CD14-positive monocyte (primary cell): Measurements from ENCODE around the gene RBP5. TPM values are rescaled to one million over a fixed set of nuclear protein-coding genes. Genes with fewer than 3 reads are reported as not detected.

Experiments
- DNase-seq, 3 donors: peaks; one replicate each; pipeline ENCODE4 v3.0.0-alpha.2; 2011 to 2022
- H2AFZ ChIP-seq: 2 replicates; pipeline ENCODE4 v1.6.0; 2012; ENCODE audit warnings: mild to moderate bottlenecking, low read depth, low read length, inconsistent platforms; ENCODE audit not compliant: insufficient read depth, poor library complexity, severe bottlenecking
- H3K27ac ChIP-seq, 2 donors: 1 replicate in 1 of 2; 2 replicates in 1 of 2; pipeline ENCODE4 v1.5.1; 2012 to 2013; ENCODE audit warnings: low read length in 2 of 2, control low read depth in 1 of 2, inconsistent platforms in 1 of 2, low read depth in 1 of 2, mild to moderate bottlenecking in 1 of 2
- H3K27me3 ChIP-seq, 2 donors: one replicate each; pipeline versions ENCODE4 v1.6.0 to v1.6.1; 2011 to 2013; ENCODE audit warnings: low read length in 2 of 2; ENCODE audit not compliant: control insufficient read depth in 2 of 2, insufficient read depth in 2 of 2
- H3K36me3 ChIP-seq, 2 donors: replicated peaks in 1 of 2; 1 replicate in 1 of 2; 2 replicates in 1 of 2; pipeline versions ENCODE4 v1.5.1 to v1.6.1; 2012 to 2013; ENCODE audit warnings: low read length in 2 of 2, control low read depth in 1 of 2, inconsistent platforms in 1 of 2, mild to moderate bottlenecking in 1 of 2; ENCODE audit not compliant: insufficient read depth in 2 of 2, control insufficient read depth in 1 of 2
- H3K4me1 ChIP-seq, 2 donors: 1 replicate in 1 of 2; 2 replicates in 1 of 2; pipeline versions ENCODE4 v1.5.1 to v1.6.1; 2012 to 2013; ENCODE audit warnings: low read length in 2 of 2, control low read depth in 1 of 2, inconsistent platforms in 1 of 2, mild to moderate bottlenecking in 1 of 2, moderate library complexity in 1 of 2; ENCODE audit not compliant: insufficient read depth in 2 of 2, control insufficient read depth in 1 of 2
- H3K4me2 ChIP-seq: replicated peaks from 2 replicates; pipeline ENCODE3; 2012; ENCODE audit warnings: low read length, moderate library complexity, mild to moderate bottlenecking; ENCODE audit not compliant: poor library complexity, severe bottlenecking; ENCODE audit errors: extremely low read depth
- H3K4me3 ChIP-seq, 3 experiments: fragments of 200-600 bp in 1 of 3; sonication (generic) in 1 of 3; replicated peaks in 1 of 3; 1 replicate in 2 of 3; 2 replicates in 1 of 3; pipeline ENCODE4 v1.5.1; 2011 to 2013; ENCODE audit warnings: low read length in 3 of 3, mild to moderate bottlenecking in 3 of 3, control low read depth in 2 of 3, low read depth in 2 of 3, inconsistent platforms in 1 of 3, moderate library complexity in 1 of 3
- H3K79me2 ChIP-seq: 2 replicates; pipeline ENCODE4 v1.6.0; 2012; ENCODE audit warnings: mild to moderate bottlenecking, control low read depth, inconsistent platforms, low read length, moderate library complexity; ENCODE audit not compliant: insufficient read depth
- H3K9ac ChIP-seq: 2 replicates; pipeline ENCODE4 v1.6.0; 2017; ENCODE audit warnings: low read length, mild to moderate bottlenecking; ENCODE audit not compliant: insufficient read depth, poor library complexity, severe bottlenecking
- H3K9me3 ChIP-seq, 2 donors: replicated peaks in 1 of 2; 1 replicate in 1 of 2; 2 replicates in 1 of 2; pipeline versions ENCODE4 v1.5.1 to v1.6.1; 2012 to 2013; ENCODE audit warnings: low read length in 2 of 2, control low read depth in 1 of 2; ENCODE audit not compliant: control insufficient read depth in 1 of 2, insufficient read depth in 1 of 2
- H4K20me1 ChIP-seq: 2 replicates; pipeline ENCODE4 v1.6.0; 2012; ENCODE audit warnings: mild to moderate bottlenecking, low read length, control low read depth, moderate library complexity; ENCODE audit not compliant: insufficient read depth
- H3K27ac Mint-ChIP-seq, 7 donors: one replicate each; pipeline ENCODE4 v1.8.0; 2020; ENCODE audit warnings: mild to moderate bottlenecking in 7 of 7, mixed read lengths in 7 of 7, moderate library complexity in 6 of 7, inconsistent platforms in 2 of 7
- H3K27me3 Mint-ChIP-seq, 3 donors: one replicate each; pipeline ENCODE4 v1.8.0; 2021 to 2022; ENCODE audit warnings: low read depth in 3 of 3, mild to moderate bottlenecking in 3 of 3, mixed read lengths in 3 of 3, moderate library complexity in 3 of 3, inconsistent platforms in 1 of 3
- H3K36me3 Mint-ChIP-seq, 2 donors: one replicate each; pipeline ENCODE4 v1.8.0; 2020; ENCODE audit warnings: mixed read lengths in 2 of 2, inconsistent platforms in 1 of 2, mild to moderate bottlenecking in 1 of 2
- H3K4me1 Mint-ChIP-seq: one replicate; pipeline ENCODE4 v1.8.0; 2020; ENCODE audit warnings: mild to moderate bottlenecking, mixed read lengths
- H3K4me3 Mint-ChIP-seq, 2 donors: one replicate each; pipeline ENCODE4 v1.8.0; 2020; ENCODE audit warnings: mild to moderate bottlenecking in 2 of 2, mixed read lengths in 2 of 2, moderate library complexity in 1 of 2
- H3K9me3 Mint-ChIP-seq, 7 donors: one replicate each; pipeline ENCODE4 v1.8.0; 2020 to 2022; ENCODE audit warnings: mixed read lengths in 7 of 7, mild to moderate bottlenecking in 6 of 7, moderate library complexity in 6 of 7, inconsistent platforms in 2 of 7
- WGBS: methylation state at CpG from one replicate; pipeline ENCODE4 v1.1.5; 2013; ENCODE audit warnings: missing lambda C conversion rate; ENCODE audit not compliant: insufficient coverage; 5-methylcytosine and 5-hydroxymethylcytosine counted together
- intact Hi-C, 2 donors: fragments of 100-400 bp; cut with micrococcal nuclease; formaldehyde crosslinking; loops; one replicate each; pipeline versions ENCODE4 v1.15.0 to v1.15.1; 2023
- polyA plus RNA-seq, 3 donors: library from polyadenylated mRNA; depleted of rRNA in 1 of 3; unstranded in 2 of 3; stranded (reverse) in 1 of 3; fragments of 300-500 nt in 2 of 3; fragments of >200 nt in 1 of 3; fragmentation: Illumina TruSeq in 2 of 3; gene quantifications; 1 replicate in 2 of 3; 2 replicates in 1 of 3; pipeline ENCODE4 v1.2.3, GENCODE V29; 2012 to 2021
- TF ChIP-seq, protein P1 (sequence below): fragments of 200-600 bp; IDR thresholded peaks from one replicate; pipeline ENCODE4 v1.8.0; 2022; ENCODE audit warnings: antibody characterized with exemption, mild to moderate bottlenecking

The RBP5 gene
- polyA plus RNA-seq, 3 donors: not detected

DNA sequence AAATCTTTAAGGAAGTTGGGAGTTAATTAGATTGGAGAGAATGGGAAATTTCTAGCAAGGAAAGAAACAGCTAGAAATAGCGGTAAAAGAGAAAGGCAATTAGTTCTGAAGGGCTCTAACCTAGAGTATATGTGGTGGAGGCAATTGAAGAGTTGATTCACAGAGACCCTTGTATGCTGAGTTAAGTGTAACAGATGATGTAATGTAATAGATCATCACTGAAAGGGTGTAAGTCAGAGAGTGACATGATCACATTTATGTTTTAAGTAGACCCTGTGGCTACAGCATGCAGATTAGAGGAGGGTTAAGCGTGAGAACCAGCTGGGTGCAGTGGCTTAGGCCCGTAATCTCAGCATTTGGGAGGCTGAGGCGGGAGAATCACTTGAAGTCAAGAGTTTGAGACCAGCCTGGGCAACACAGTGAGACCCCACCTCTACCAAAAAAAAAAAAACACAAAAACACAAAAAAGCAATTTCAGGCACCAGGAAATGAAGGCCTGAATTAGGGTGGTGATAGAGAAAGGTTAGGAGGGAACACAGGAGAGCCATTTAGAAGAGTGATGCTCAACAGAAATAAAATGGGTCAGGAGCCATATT is 3.0 kb downstream of the RBP5 start:
- peaks cover 17 to 21% of the 10 kb centered on the region in 2 donors for H3K36me3 Mint-ChIP-seq
- Histone ChIP-seq H3K4me3 (no peak overlapping the region), H3K27ac (no peak overlapping the region), H3K27me3 (peaks cover 11 to 29% of the 10 kb centered on the region in 2 donors), H3K36me3 (no peaks in the 10 kb centered on the region), H2AFZ (no peak overlapping the region), H4K20me1 (no peaks in the 10 kb centered on the region), H3K79me2 (no peaks in the 10 kb centered on the region), H3K4me1 (peaks cover 18 to 20% of the 10 kb centered on the region in 2 donors), H3K4me2 (no peak overlapping the region), H3K9me3 (no peaks in the 10 kb centered on the region), H3K9ac (no peak overlapping the region)
- no peak overlapping the region for H3K4me3 Mint-ChIP-seq
- TF ChIP-seq, protein P1, sequence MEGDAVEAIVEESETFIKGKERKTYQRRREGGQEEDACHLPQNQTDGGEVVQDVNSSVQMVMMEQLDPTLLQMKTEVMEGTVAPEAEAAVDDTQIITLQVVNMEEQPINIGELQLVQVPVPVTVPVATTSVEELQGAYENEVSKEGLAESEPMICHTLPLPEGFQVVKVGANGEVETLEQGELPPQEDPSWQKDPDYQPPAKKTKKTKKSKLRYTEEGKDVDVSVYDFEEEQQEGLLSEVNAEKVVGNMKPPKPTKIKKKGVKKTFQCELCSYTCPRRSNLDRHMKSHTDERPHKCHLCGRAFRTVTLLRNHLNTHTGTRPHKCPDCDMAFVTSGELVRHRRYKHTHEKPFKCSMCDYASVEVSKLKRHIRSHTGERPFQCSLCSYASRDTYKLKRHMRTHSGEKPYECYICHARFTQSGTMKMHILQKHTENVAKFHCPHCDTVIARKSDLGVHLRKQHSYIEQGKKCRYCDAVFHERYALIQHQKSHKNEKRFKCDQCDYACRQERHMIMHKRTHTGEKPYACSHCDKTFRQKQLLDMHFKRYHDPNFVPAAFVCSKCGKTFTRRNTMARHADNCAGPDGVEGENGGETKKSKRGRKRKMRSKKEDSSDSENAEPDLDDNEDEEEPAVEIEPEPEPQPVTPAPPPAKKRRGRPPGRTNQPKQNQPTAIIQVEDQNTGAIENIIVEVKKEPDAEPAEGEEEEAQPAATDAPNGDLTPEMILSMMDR: no peak
- DNase-seq: no peak
- peaks cover 0 to 12% (median 3%) of the 10 kb centered on the region in 7 donors for H3K9me3 Mint-ChIP-seq
- intact Hi-C loops: no loop called here
- H3K27ac Mint-ChIP-seq: peak overlapping the region in 1 of 7 donors; percentile 66
- peaks cover 25 to 41% (median 31%) of the 10 kb centered on the region in 3 donors for H3K27me3 Mint-ChIP-seq
- WGBS: 100% methylated on average over 1 of the region's 4 CpGs
- peaks cover 20% of the 10 kb centered on the region for H3K4me1 Mint-ChIP-seq

DNA sequence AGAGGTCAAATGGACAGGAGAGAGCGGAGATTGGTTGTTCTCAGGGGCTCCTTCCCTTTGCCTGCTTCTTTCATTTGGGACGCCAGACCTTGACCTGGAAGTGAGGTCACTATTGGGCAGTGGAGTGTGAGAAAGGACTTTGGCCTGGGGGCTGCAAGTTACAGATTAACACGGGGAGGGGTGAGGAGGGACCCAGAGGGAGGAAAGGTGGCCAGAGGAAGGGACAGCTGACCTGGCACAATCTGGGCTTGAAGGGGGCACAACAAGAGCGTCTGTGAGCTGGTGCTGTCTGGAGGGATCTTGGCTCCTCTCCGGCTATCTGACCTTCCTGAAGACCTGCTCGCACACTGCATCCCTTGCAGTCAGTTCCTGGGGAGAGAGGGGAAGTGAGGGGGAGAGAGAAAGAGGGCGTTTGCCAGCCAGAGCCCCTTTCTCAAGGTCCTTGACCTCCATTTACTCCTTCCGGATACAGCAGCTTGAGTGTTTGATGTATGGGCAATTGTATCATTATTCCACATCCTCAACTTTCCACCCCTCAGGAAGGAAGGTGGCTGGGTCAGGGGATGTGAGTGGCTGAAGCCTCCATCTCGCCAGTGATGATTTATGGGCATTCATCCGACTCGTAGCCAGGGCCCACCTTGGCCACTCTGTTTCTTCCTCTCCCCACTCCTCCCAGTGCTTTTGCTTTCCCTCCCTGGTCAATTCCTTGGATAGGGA is 4.7 kb downstream of the RBP5 start:
- peaks cover 0 to 13% of the 10 kb centered on the region in 2 donors for H3K27me3 ChIP-seq
- Mint-ChIP-seq H3K27me3 (peaks cover 8 to 25% (median 14%) of the 10 kb centered on the region in 3 donors), H3K36me3 (peaks cover 14 to 18% of the 10 kb centered on the region in 2 donors), H3K4me1 (peaks cover 4% of the 10 kb centered on the region), H3K9me3 (peaks cover 0 to 3% (median 0%) of the 10 kb centered on the region in 7 donors), H3K4me3 (no peak overlapping the region), H3K27ac (no peak overlapping the region)
- no peak overlapping the region for H3K27ac ChIP-seq
- H3K4me2 ChIP-seq: no peak overlapping the region
- no peak overlapping the region for H2AFZ ChIP-seq
- peaks cover 0 to 4% of the 10 kb centered on the region in 2 donors for H3K4me1 ChIP-seq
- no peak for DNase-seq
- H3K9ac ChIP-seq: no peak overlapping the region
- no peaks in the 10 kb centered on the region for H4K20me1 ChIP-seq
- no peaks in the 10 kb centered on the region for H3K36me3 ChIP-seq
- H3K9me3 ChIP-seq: no peaks in the 10 kb centered on the region
- no peaks in the 10 kb centered on the region for H3K79me2 ChIP-seq
- intact Hi-C loops: no loop called here
- TF ChIP-seq, protein P1: no peak
- H3K4me3 ChIP-seq: no peak overlapping the region
- WGBS: 44% methylated on average over 5 of the region's 11 CpGs
